ENCODE data around the gene LPGAT1. TPM values are rescaled to one million over a fixed set of nuclear protein-coding genes. Genes with fewer than 3 reads are reported as not detected.

LPGAT1 gene
- total RNA-seq, 1 donor from 2014 or later: 21.4 TPM

DNA sequence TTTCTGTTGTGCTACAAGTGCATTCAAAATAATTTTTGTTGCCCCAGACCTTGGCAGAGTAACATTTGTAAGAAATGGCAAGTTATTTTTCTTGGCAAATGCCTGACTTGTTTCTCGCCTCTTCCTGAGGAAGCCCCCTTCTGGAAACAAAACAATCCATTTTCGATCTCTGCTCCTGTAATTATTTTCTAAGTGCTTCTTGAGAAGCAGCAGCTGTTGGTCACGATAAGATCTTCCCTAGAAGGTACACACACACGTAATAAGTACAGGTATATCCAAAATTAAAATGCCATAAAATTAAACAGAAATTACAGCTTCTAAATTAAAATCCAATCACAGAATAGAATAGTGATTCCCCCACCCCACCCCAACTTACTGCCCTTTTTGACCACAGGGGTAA, 47.3 kb downstream of the LPGAT1 start:
- H3K27ac ChIP-seq (ENCODE audit: low read depth, low read length): no peak overlapping the region
- H3K27me3 ChIP-seq (ENCODE audit: control insufficient read depth in 3 of 3, insufficient read depth in 3 of 3, low read length in 3 of 3): no peaks in the 10 kb centered on the region
- H3K4me3 ChIP-seq (ENCODE audit: low read length in 3 of 3): no peak overlapping the region
- no peak overlapping the region for H3K9ac ChIP-seq (ENCODE audit: low read depth in 1 of 3, low read length in 3 of 3)
- H3K36me3 ChIP-seq (ENCODE audit: control insufficient read depth in 3 of 3, insufficient read depth in 3 of 3, low read length in 3 of 3): peaks cover 0 to 9% (median 0%) of the 10 kb centered on the region in 3 donors
- H3K9me3 ChIP-seq (ENCODE audit: control insufficient read depth in 3 of 3, low read length in 3 of 3): no peaks in the 10 kb centered on the region
- H3K4me1 ChIP-seq (ENCODE audit: control insufficient read depth in 3 of 3, insufficient read depth in 3 of 3, low read length in 3 of 3): peaks cover 0 to 3% (median 0%) of the 10 kb centered on the region in 3 donors

DNA sequence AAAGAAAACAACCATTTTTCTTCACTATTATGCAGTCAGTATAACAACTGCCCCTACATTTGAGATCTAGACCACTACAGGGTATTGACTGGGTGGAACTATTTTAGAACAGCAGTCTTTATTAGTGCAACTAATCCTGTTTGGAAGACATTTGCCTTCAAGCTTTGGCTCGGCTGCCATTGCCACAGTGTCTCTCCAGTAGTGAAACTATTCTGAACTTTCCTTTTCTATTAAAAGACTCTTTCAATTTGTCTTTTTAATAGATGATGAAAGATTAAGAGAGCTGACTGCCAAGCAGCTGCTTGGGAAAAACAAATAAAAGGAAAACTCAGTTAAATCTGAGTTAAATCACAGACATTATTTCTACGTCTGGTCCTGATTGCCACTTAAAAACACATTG, 49.3 kb downstream of the LPGAT1 start:
- Histone ChIP-seq H3K27ac (ENCODE audit: low read depth, low read length) (no peak overlapping the region), H3K36me3 (ENCODE audit: control insufficient read depth in 3 of 3, insufficient read depth in 3 of 3, low read length in 3 of 3) (peaks cover 3 to 11% (median 5%) of the 10 kb centered on the region in 3 donors)

DNA sequence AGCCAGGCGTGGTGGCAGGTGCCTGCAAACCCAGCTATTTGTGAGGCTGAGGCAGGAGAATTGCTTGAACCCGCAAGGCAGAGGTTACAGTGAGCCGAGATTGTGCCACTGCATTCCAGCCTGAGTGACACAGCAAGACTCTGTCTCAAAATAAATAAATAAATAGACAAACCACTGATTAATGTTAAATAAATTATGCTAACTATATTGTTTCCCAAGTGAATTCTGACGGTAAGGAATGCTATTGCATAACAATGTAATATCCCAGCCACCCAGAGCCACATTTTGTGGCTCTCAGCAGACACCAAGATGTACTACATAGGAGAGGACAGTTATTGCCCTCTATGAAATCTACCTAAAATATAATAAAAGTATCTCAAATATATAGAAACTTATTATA, 55.4 kb downstream of the LPGAT1 start:
- H3K27ac ChIP-seq (ENCODE audit: low read depth, low read length): no peak overlapping the region
- no peak overlapping the region for H3K4me3 ChIP-seq (ENCODE audit: low read length in 3 of 3)
- H3K27me3 ChIP-seq (ENCODE audit: control insufficient read depth in 3 of 3, insufficient read depth in 3 of 3, low read length in 3 of 3): no peaks in the 10 kb centered on the region
- H3K9me3 ChIP-seq (ENCODE audit: control insufficient read depth in 3 of 3, low read length in 3 of 3): no peaks in the 10 kb centered on the region
- H3K4me1 ChIP-seq (ENCODE audit: control insufficient read depth in 3 of 3, insufficient read depth in 3 of 3, low read length in 3 of 3): no peaks in the 10 kb centered on the region
- H3K9ac ChIP-seq (ENCODE audit: low read depth in 1 of 3, low read length in 3 of 3): no peak overlapping the region
- H3K36me3 ChIP-seq (ENCODE audit: control insufficient read depth in 3 of 3, insufficient read depth in 3 of 3, low read length in 3 of 3): peaks cover 3 to 8% (median 5%) of the 10 kb centered on the region in 3 donors

More for the DNA sequence above, 49.3 kb downstream of the LPGAT1 start:
- Histone ChIP-seq H3K4me3 (ENCODE audit: low read length in 3 of 3) (no peak overlapping the region), H3K9me3 (ENCODE audit: control insufficient read depth in 3 of 3, low read length in 3 of 3) (no peaks in the 10 kb centered on the region), H3K9ac (ENCODE audit: low read depth in 1 of 3, low read length in 3 of 3) (peak overlapping the region in 1 of 3 donors; percentile 3), H3K27me3 (ENCODE audit: control insufficient read depth in 3 of 3, insufficient read depth in 3 of 3, low read length in 3 of 3) (no peaks in the 10 kb centered on the region), H3K4me1 (ENCODE audit: control insufficient read depth in 3 of 3, insufficient read depth in 3 of 3, low read length in 3 of 3) (peaks cover 0 to 3% (median 0%) of the 10 kb centered on the region in 3 donors)

DNA sequence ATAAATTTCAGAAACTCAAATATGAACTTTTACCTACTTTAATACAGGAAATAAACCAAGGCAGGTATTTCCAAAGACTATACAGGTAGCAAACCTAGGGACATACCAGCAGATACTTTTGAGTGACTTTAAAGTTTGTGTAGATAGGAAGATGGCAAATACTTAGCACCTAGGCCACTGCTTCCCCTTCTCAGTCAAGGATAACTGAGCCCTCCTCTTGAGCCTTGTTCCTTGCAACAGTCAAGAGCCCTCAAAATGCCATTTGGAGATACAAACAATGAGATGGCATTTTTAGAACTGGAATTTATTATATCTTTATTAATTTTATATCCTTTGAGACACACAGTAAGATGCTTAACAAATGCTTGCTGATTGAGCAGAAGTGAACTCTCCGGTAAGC, 65.9 kb downstream of the LPGAT1 start:
- Histone ChIP-seq H3K4me3 (ENCODE audit: low read length in 3 of 3) (no peak overlapping the region), H3K36me3 (ENCODE audit: control insufficient read depth in 3 of 3, insufficient read depth in 3 of 3, low read length in 3 of 3) (peaks cover 5 to 11% (median 7%) of the 10 kb centered on the region in 3 donors), H3K27me3 (ENCODE audit: control insufficient read depth in 3 of 3, insufficient read depth in 3 of 3, low read length in 3 of 3) (no peaks in the 10 kb centered on the region), H3K9ac (ENCODE audit: low read depth in 1 of 3, low read length in 3 of 3) (no peak overlapping the region), H3K4me1 (ENCODE audit: control insufficient read depth in 3 of 3, insufficient read depth in 3 of 3, low read length in 3 of 3) (no peaks in the 10 kb centered on the region), H3K27ac (ENCODE audit: low read depth, low read length) (no peak overlapping the region), H3K9me3 (ENCODE audit: control insufficient read depth in 3 of 3, low read length in 3 of 3) (no peaks in the 10 kb centered on the region)

DNA sequence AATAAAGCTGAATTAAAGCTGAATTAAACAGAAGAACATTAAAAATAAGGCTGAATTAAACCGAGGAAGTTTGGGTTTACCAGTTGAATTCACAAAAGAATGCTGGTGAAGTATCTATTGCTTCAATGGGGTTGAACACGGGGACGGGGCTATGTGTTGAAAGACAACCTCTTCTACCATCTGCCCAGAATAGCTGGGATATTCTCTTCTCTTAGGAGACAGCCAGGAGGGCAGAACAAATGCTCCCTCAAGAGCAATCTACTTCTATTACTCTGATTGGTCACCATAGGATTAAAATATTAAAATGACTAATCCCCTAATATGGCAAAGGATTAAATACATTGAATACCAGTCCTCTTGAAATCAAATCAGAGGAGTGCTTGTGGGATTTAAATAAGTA, 68.4 kb downstream of the LPGAT1 start:
- Histone ChIP-seq H3K27ac (ENCODE audit: low read depth, low read length) (no peak overlapping the region), H3K36me3 (ENCODE audit: control insufficient read depth in 3 of 3, insufficient read depth in 3 of 3, low read length in 3 of 3) (peaks cover 5 to 16% (median 16%) of the 10 kb centered on the region in 3 donors), H3K27me3 (ENCODE audit: control insufficient read depth in 3 of 3, insufficient read depth in 3 of 3, low read length in 3 of 3) (no peaks in the 10 kb centered on the region), H3K4me3 (ENCODE audit: low read length in 3 of 3) (no peak overlapping the region), H3K9ac (ENCODE audit: low read depth in 1 of 3, low read length in 3 of 3) (no peak overlapping the region), H3K9me3 (ENCODE audit: control insufficient read depth in 3 of 3, low read length in 3 of 3) (peaks cover 0 to 2% (median 2%) of the 10 kb centered on the region in 3 donors), H3K4me1 (ENCODE audit: control insufficient read depth in 3 of 3, insufficient read depth in 3 of 3, low read length in 3 of 3) (no peaks in the 10 kb centered on the region)

- Histone ChIP-seq H3K4me3 (ENCODE audit: low read length in 3 of 3) (no peak overlapping the region), H3K27ac (ENCODE audit: low read depth, low read length) (no peak overlapping the region), H3K36me3 (ENCODE audit: control insufficient read depth in 3 of 3, insufficient read depth in 3 of 3, low read length in 3 of 3) (peaks cover 5 to 15% (median 12%) of the 10 kb centered on the region in 3 donors), H3K4me1 (ENCODE audit: control insufficient read depth in 3 of 3, insufficient read depth in 3 of 3, low read length in 3 of 3) (no peaks in the 10 kb centered on the region), H3K9ac (ENCODE audit: low read depth in 1 of 3, low read length in 3 of 3) (no peak overlapping the region), H3K27me3 (ENCODE audit: control insufficient read depth in 3 of 3, insufficient read depth in 3 of 3, low read length in 3 of 3) (no peaks in the 10 kb centered on the region), H3K9me3 (ENCODE audit: control insufficient read depth in 3 of 3, low read length in 3 of 3) (peaks cover 0 to 2% (median 2%) of the 10 kb centered on the region in 3 donors)
These were observed 69.2 kb downstream of the LPGAT1 start for GRCh38 chr1:211761400-211761799.

DNA sequence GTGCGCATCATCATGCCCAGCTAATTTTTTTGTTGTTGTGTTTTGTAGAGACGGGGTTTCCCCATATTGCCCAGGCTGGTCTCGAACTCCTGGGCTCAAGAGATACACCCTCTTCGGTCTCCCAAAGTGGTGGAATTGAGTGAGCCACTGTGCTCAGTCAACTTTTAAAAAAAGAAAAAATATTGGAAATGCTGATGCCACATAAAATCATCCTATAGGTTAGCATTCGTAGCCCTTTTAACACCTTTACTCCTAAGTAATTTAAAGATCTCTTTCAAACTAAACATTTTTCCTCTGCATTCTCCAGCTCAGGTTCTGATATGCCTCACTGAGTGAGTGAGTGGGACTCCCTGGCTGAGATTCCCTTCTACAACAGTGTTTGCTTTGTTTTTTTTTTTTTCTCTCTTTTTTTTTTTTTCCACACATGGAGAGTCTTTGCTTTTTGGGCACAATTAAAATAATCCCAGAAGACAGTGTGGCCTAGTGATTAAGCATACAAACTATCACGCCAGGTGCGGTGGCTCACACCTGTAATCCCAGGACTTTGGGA, 74.0 kb downstream of the LPGAT1 start:
- no peaks in the 10 kb centered on the region for H3K4me1 ChIP-seq (ENCODE audit: control insufficient read depth in 3 of 3, insufficient read depth in 3 of 3, low read length in 3 of 3)
- no peak overlapping the region for H3K4me3 ChIP-seq (ENCODE audit: low read length in 3 of 3)
- no peak overlapping the region for H3K27ac ChIP-seq (ENCODE audit: low read depth, low read length)
- peaks cover 0 to 2% (median 2%) of the 10 kb centered on the region in 3 donors for H3K9me3 ChIP-seq (ENCODE audit: control insufficient read depth in 3 of 3, low read length in 3 of 3)
- H3K9ac ChIP-seq (ENCODE audit: low read depth in 1 of 3, low read length in 3 of 3): no peak overlapping the region
- peaks cover 0 to 13% (median 5%) of the 10 kb centered on the region in 3 donors for H3K36me3 ChIP-seq (ENCODE audit: control insufficient read depth in 3 of 3, insufficient read depth in 3 of 3, low read length in 3 of 3)
- no peaks in the 10 kb centered on the region for H3K27me3 ChIP-seq (ENCODE audit: control insufficient read depth in 3 of 3, insufficient read depth in 3 of 3, low read length in 3 of 3)

DNA sequence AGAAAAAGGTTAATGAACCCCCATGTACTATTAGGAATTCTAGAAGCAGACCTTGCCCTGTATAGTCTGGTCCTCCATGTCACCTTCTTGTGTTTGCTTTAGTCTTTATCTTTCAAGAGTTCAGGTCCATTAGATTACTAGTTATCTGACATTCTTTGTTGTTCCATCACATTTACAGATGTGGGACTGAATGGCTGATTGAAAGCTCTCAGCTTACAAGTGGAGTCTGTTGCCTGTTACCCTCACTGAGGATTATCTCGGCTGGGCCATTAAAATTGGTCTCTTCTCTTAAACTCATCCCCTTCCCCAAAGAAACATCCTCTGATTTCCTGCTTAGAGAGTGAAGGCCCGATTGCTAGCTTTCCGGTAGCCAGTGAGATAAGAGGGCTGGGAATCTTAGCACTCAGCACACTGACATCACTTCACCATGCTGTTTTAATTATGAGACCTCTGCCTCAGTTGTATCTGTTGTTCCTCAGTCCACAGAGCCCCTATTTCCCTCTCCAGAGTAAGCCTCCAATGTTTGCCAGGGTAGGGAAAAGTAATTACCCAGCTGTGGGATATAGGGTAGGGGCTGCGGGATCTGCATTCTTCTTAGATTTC, 76.8 kb downstream of the LPGAT1 start:
- peaks cover 0 to 2% (median 2%) of the 10 kb centered on the region in 3 donors for H3K9me3 ChIP-seq (ENCODE audit: control insufficient read depth in 3 of 3, low read length in 3 of 3)
- H3K27me3 ChIP-seq (ENCODE audit: control insufficient read depth in 3 of 3, insufficient read depth in 3 of 3, low read length in 3 of 3): no peaks in the 10 kb centered on the region
- no peaks in the 10 kb centered on the region for H3K4me1 ChIP-seq (ENCODE audit: control insufficient read depth in 3 of 3, insufficient read depth in 3 of 3, low read length in 3 of 3)
- no peak overlapping the region for H3K4me3 ChIP-seq (ENCODE audit: low read length in 3 of 3)
- peaks cover 10 to 32% (median 21%) of the 10 kb centered on the region in 3 donors for H3K36me3 ChIP-seq (ENCODE audit: control insufficient read depth in 3 of 3, insufficient read depth in 3 of 3, low read length in 3 of 3)
- no peak overlapping the region for H3K9ac ChIP-seq (ENCODE audit: low read depth in 1 of 3, low read length in 3 of 3)
- H3K27ac ChIP-seq (ENCODE audit: low read depth, low read length): no peak overlapping the region

- H3K27me3 ChIP-seq (ENCODE audit: control insufficient read depth in 3 of 3, insufficient read depth in 3 of 3, low read length in 3 of 3): no peaks in the 10 kb centered on the region
- H3K9me3 ChIP-seq (ENCODE audit: control insufficient read depth in 3 of 3, low read length in 3 of 3): peaks cover 0 to 2% (median 2%) of the 10 kb centered on the region in 3 donors
- no peak overlapping the region for H3K9ac ChIP-seq (ENCODE audit: low read depth in 1 of 3, low read length in 3 of 3)
- no peak overlapping the region for H3K27ac ChIP-seq (ENCODE audit: low read depth, low read length)
- no peaks in the 10 kb centered on the region for H3K4me1 ChIP-seq (ENCODE audit: control insufficient read depth in 3 of 3, insufficient read depth in 3 of 3, low read length in 3 of 3)
- peaks cover 10 to 35% (median 19%) of the 10 kb centered on the region in 3 donors for H3K36me3 ChIP-seq (ENCODE audit: control insufficient read depth in 3 of 3, insufficient read depth in 3 of 3, low read length in 3 of 3)
- no peak overlapping the region for H3K4me3 ChIP-seq (ENCODE audit: low read length in 3 of 3)
These were observed 77.5 kb downstream of the LPGAT1 start for GRCh38 chr1:211752951-211753486.

GRCh38 chr1:211752317-211752716, 78.2 kb downstream of the LPGAT1 start:
- no peak overlapping the region for H3K9ac ChIP-seq (ENCODE audit: low read depth in 1 of 3, low read length in 3 of 3)
- H3K9me3 ChIP-seq (ENCODE audit: control insufficient read depth in 3 of 3, low read length in 3 of 3): no peaks in the 10 kb centered on the region
- H3K27ac ChIP-seq (ENCODE audit: low read depth, low read length): no peak overlapping the region
- no peaks in the 10 kb centered on the region for H3K27me3 ChIP-seq (ENCODE audit: control insufficient read depth in 3 of 3, insufficient read depth in 3 of 3, low read length in 3 of 3)
- peaks cover 10 to 36% (median 21%) of the 10 kb centered on the region in 3 donors for H3K36me3 ChIP-seq (ENCODE audit: control insufficient read depth in 3 of 3, insufficient read depth in 3 of 3, low read length in 3 of 3)
- no peaks in the 10 kb centered on the region for H3K4me1 ChIP-seq (ENCODE audit: control insufficient read depth in 3 of 3, insufficient read depth in 3 of 3, low read length in 3 of 3)
- H3K4me3 ChIP-seq (ENCODE audit: low read length in 3 of 3): no peak overlapping the region
